Duodenal mucosa (tissue), 2 donors: ENCODE results near the gene CCDC102A.
"Not testable (repeated sequence)": the region's sequence is repeated elsewhere in the genome, so short reads cannot be mapped to it uniquely, and the experiment has no call there.

Experiments
- H3K27ac ChIP-seq: one replicate; pipeline ENCODE4 v1.7.0; 2013; ENCODE audit warnings: low read depth, low read length
- H3K27me3 ChIP-seq, 2 donors: one replicate each; pipeline ENCODE4 v1.7.0; 2013; ENCODE audit warnings: low read length in 2 of 2, control low read depth in 1 of 2; ENCODE audit not compliant: insufficient read depth in 2 of 2, control insufficient read depth in 1 of 2
- H3K36me3 ChIP-seq, 2 donors: one replicate each; pipeline ENCODE4 v1.7.0; 2013; ENCODE audit warnings: low read length in 2 of 2, control low read depth in 1 of 2; ENCODE audit not compliant: insufficient read depth in 2 of 2, control insufficient read depth in 1 of 2
- H3K4me1 ChIP-seq, 2 donors: one replicate each; pipeline ENCODE4 v1.7.0; 2013; ENCODE audit warnings: low read length in 2 of 2, control low read depth in 1 of 2; ENCODE audit not compliant: insufficient read depth in 2 of 2, control insufficient read depth in 1 of 2
- H3K4me3 ChIP-seq, 2 donors: one replicate each; pipeline ENCODE4 v1.7.0; 2013; ENCODE audit warnings: low read length in 2 of 2, low read depth in 1 of 2
- H3K9ac ChIP-seq, 2 donors: one replicate each; pipeline ENCODE4 v1.7.0; 2013; ENCODE audit warnings: low read length in 2 of 2, low read depth in 1 of 2
- H3K9me3 ChIP-seq, 2 donors: one replicate each; pipeline ENCODE4 v1.7.0; 2013; ENCODE audit warnings: low read length in 2 of 2, control low read depth in 1 of 2; ENCODE audit not compliant: control insufficient read depth in 1 of 2

Gene CCDC102A

GRCh38 chr16:57548408-57548807 is 12.0 kb upstream of the CCDC102A start:
- no peaks in the 10 kb centered on the region for H3K36me3 ChIP-seq

GRCh38 chr16:57547524-57547923 is 11.2 kb upstream of the CCDC102A start:
- H3K27me3 ChIP-seq, H3K9ac ChIP-seq, H3K9me3 ChIP-seq, H3K4me3 ChIP-seq, H3K36me3 ChIP-seq, H3K4me1 ChIP-seq, H3K27ac ChIP-seq: not testable (repeated sequence)

More at GRCh38 chr16:57548408-57548807, 12.0 kb upstream of the CCDC102A start:
- H3K9ac ChIP-seq: no peak overlapping the region
- H3K4me3 ChIP-seq: no peak overlapping the region
- H3K27ac ChIP-seq: no peak overlapping the region
- no peaks in the 10 kb centered on the region for H3K9me3 ChIP-seq
- H3K27me3 ChIP-seq: no peaks in the 10 kb centered on the region
- peaks cover 8 to 10% of the 10 kb centered on the region in 2 donors for H3K4me1 ChIP-seq

- Histone ChIP-seq H3K9me3 (no peaks in the 10 kb centered on the region), H3K4me1 (peaks cover 10% of the 10 kb centered on the region in 2 donors), H3K27ac (no peak overlapping the region)
These were observed 7.8 kb upstream of the CCDC102A start for GRCh38 chr16:57544124-57544653.

GRCh38 chr16:57541754-57542435 is 5.5 kb upstream of the CCDC102A start:
- H3K36me3 ChIP-seq: no peaks in the 10 kb centered on the region
- H3K9me3 ChIP-seq: no peaks in the 10 kb centered on the region
- H3K4me1 ChIP-seq: peaks cover 10 to 12% of the 10 kb centered on the region in 2 donors
- peak overlapping the region in 1 of 2 donors; percentile 58 for H3K4me3 ChIP-seq
- no peak overlapping the region for H3K27ac ChIP-seq
- H3K9ac ChIP-seq: no peak overlapping the region
- no peaks in the 10 kb centered on the region for H3K27me3 ChIP-seq

More at GRCh38 chr16:57544124-57544653, 7.8 kb upstream of the CCDC102A start:
- peak overlapping the region; percentile 37 for H3K4me3 ChIP-seq
- H3K9ac ChIP-seq: no peak overlapping the region
- H3K36me3 ChIP-seq: no peaks in the 10 kb centered on the region
- H3K27me3 ChIP-seq: no peaks in the 10 kb centered on the region

- Histone ChIP-seq H3K4me3 (no peak overlapping the region), H3K9ac (no peak overlapping the region), H3K9me3 (no peaks in the 10 kb centered on the region), H3K27ac (no peak overlapping the region), H3K27me3 (no peaks in the 10 kb centered on the region), H3K36me3 (no peaks in the 10 kb centered on the region), H3K4me1 (peaks cover 10 to 15% of the 10 kb centered on the region in 2 donors)
These were observed 4.8 kb upstream of the CCDC102A start for GRCh38 chr16:57540906-57541753.

- Histone ChIP-seq H3K9ac (no peak overlapping the region), H3K27me3 (no peaks in the 10 kb centered on the region), H3K4me3 (no peak overlapping the region), H3K27ac (no peak overlapping the region), H3K9me3 (no peaks in the 10 kb centered on the region), H3K4me1 (peaks cover 10 to 18% of the 10 kb centered on the region in 2 donors), H3K36me3 (no peaks in the 10 kb centered on the region)
These were observed 4.0 kb upstream of the CCDC102A start for GRCh38 chr16:57540387-57540786.

- Histone ChIP-seq H3K9ac (no peak overlapping the region), H3K27ac (no peak overlapping the region), H3K36me3 (no peaks in the 10 kb centered on the region), H3K4me1 (peaks cover 10 to 26% of the 10 kb centered on the region in 2 donors), H3K27me3 (no peaks in the 10 kb centered on the region), H3K9me3 (no peaks in the 10 kb centered on the region), H3K4me3 (no peak overlapping the region)
These were observed 2.9 kb upstream of the CCDC102A start for GRCh38 chr16:57539072-57539796.

- no peak overlapping the region for H3K4me3 ChIP-seq
- H3K27ac ChIP-seq: no peak overlapping the region
- no peaks in the 10 kb centered on the region for H3K27me3 ChIP-seq
- no peaks in the 10 kb centered on the region for H3K36me3 ChIP-seq
- no peaks in the 10 kb centered on the region for H3K9me3 ChIP-seq
- H3K9ac ChIP-seq: peak overlapping the region in 1 of 2 donors; percentile 18
- H3K4me1 ChIP-seq: peaks cover 9 to 26% of the 10 kb centered on the region in 2 donors
These were observed 1.9 kb upstream of the CCDC102A start for GRCh38 chr16:57538235-57538721.

- peak overlapping the region in 1 of 2 donors; percentile 16 for H3K9ac ChIP-seq
- no peak overlapping the region for H3K4me3 ChIP-seq
- H3K27ac ChIP-seq: no peak overlapping the region
- no peaks in the 10 kb centered on the region for H3K36me3 ChIP-seq
- no peaks in the 10 kb centered on the region for H3K27me3 ChIP-seq
- no peaks in the 10 kb centered on the region for H3K9me3 ChIP-seq
- H3K4me1 ChIP-seq: peaks cover 9 to 30% of the 10 kb centered on the region in 2 donors
These were observed 1.3 kb upstream of the CCDC102A start for GRCh38 chr16:57537581-57538234.
